Effector CD8-positive, alpha-beta T cell (primary cell): Measurements from ENCODE around the gene SUSD6.

Source experiments
- DNase-seq: peaks from one replicate; lab custom pipeline; 2025; lab: John Stamatoyannopoulos, UW
- total RNA-seq, 4 experiments: gene quantifications; one replicate each; lab custom pipeline; 2026; lab: John Stamatoyannopoulos, UW

SUSD6 gene, protein sequence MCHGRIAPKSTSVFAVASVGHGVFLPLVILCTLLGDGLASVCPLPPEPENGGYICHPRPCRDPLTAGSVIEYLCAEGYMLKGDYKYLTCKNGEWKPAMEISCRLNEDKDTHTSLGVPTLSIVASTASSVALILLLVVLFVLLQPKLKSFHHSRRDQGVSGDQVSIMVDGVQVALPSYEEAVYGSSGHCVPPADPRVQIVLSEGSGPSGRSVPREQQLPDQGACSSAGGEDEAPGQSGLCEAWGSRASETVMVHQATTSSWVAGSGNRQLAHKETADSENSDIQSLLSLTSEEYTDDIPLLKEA
- total RNA-seq, result 77.4 to 112 (median 104) reads per million in 4 experiments

DNA sequence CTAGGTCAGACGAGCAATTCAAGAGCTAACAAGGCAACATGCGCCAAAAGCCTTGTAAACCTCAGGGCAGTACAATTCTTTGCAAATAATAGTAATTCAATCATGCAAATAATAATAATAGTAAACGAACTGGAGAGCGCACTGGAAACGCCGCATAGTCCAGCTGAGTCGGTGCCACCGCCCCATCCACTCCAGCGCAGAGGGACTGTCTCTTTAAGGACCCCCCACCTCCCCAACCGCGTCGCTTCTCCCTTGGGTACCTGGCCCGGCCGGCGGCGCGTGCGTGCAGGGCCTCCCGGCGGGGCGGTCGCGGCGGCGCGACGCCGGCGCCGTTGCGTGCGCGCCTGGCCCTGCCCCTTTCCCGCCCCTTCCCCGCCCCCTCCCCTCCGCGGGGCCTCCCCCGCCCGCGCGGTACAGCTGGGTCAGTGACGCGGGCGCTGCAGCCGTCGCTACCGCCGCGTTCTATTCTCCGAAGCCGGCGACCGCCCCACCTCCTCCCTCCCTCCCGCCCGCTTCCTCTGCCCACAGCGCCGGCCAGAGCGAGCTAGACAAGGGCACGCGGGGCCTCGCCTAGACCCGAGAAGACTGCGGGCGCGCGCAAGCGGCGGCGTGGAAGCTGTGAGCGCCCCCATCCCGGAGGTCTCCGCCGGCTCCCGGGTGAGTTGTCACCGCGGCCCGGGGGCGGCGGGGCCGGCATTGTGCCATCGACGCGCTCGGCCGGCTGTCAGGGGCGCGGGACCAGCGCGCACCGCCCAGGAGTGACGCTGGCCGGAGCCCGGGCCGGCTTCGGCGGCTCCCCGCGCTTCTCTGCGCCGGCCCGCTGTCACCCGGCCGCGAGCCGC is at the start of gene SUSD6:
Gene SUSD6, plus strand, starts transcription at position 425 of the 842 bp plus-strand sequence. CDS start 46,997 bp downstream, outside the sequence.
- DNase-seq, result peak; percentile 84

DNA sequence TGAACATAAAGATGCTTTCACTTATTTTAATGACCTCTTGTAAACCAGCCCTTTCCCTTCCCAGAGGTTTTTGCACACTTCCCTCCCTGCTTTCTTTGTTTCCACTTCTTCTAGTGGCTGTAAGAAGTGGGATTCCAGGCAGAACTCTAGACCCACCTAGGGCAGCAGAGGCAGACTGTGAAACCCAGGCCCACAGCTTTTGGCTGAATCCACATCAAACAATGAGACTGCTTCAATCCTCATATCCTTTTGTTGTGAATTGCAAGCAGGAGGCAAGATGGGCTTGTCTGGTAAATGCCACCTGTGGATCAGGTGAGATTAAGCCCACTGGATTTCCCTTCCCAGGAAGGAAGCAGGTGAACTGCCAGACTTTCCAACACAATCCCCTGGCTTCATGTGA is 49.5 kb upstream of the SUSD6 start:
- no peak for DNase-seq

DNA sequence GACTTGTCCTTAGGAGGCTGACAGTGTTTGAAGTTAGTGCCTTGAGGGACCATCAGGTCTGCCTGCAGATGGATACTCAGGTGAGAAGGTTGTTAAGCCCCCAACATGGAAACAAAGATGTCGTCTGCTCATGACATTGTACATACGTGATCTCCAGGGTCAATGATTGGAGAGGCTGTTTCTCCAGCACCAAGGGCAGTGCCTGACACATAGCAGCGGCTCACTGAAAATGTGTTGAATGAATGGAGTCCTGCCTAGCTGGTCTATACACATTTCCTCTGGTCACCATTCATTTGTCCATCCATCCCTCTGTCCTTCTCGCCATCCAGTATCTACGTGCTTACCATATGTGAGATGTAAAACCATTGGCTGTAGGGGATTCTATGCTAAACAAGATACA is 43.8 kb upstream of the SUSD6 start:
- DNase-seq, result no peak

DNA sequence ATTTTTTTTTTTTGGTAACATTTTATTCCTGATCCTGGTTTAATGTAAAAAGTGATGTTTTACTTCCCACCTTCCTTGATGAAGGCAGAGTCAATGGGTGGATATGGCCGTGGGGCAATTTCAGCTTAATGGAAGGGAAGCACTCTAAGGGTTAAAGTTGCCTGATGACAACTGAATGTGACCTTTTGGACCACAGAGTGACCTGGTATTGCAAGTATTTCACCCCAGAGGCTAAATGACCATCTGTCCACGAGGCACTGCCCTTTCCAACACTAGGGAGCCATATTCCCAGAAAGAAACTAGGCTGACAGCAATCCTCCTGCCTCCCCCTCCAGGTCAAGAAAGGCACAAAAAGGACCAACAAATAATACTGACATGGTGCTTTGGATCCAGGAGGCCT is 41.5 kb upstream of the SUSD6 start:
- no peak for DNase-seq

DNA sequence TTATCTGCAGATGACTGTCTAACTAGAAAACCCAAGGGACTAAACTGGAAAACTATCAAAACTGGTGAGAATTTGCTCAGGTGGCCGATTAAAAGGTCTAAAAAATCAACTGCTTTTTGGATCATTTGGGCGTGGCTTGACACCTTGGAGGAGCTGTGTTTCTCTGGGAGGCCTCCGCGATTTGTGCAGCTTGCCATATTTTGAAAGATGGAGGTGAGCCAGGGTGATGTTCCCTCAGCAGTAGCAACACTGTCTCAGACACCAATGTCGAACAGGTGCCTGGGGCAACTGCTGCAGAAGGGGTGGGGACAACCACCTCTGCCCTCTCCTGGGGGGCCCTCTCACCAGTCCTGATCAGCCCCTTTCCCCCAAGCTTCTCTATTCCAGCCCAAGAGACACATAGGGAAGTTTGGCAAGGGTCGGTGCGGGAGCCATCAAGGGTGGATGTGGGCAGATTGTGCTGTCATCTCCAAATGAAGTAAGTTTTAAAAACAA is 40.5 kb upstream of the SUSD6 start:
- no peak for DNase-seq

DNA sequence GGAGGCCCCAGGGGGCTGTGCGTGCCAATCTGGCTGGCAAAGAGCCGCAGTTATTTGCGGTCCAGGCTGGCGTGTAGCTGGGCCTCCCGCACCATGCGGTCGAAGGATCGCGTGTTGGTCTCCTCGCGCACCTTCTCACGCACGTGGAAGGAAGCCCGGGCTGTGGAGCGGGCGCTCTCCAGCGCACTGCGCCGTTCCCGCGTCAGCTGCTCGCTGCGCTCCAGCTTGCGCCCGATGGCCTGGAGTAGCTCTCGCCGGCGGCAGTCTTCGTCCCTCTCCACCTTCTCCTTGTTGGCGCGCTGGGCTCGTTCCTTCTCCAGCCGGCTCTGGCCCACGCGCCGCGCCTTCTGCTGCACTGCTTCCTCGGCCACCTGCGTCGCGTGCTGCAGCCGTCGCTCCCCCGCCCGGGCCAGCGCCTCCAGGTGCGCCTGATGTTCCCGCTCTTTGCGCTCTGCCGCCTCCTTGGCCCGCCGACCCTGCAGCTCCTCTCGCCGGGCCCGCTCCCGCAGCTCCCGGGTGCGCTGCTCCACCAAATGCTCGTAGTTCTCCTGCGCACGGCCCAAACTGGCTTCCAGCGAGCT is 39.9 kb upstream of the SUSD6 start:
- no peak for DNase-seq

DNA sequence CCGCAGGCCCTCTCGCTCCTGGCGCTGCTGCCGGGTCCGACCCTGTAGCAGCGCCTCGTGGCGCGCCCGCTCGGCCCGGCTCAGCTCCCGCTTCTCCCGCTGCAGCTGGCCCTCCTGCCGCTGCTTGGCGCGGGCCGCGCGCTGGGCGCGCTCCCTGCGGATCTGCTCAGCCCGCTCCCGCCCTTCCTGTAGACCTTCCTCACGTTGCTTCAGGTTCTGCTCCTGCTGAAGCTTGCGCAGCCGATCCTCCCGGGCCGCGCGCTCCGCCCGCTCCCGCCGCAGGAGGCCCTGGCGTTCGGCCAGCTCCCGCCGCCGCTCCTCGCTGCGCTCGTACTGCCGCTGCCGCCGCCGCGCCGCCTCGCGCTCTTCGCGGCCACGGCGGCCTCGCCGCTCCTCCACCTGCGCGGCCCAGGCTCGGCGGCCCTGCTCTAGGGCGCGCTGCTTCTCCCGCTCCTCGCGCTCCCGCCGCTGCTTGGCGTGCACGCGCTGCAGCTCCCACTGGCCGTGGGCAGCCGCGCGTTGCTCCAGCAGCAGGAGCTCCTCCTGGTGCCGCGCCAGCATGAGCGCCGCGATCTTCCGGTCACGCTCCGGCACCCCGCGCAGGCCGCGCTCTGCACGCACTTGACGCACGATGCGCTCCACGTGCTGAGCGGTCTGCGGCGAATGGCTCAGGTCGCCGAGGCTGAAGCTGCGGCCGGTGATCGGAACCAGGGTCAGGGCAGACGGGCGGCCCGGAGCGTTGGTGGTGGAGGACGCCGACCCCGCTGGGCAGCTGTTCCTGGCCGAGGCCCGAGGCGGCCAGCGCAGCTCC is 39.2 kb upstream of the SUSD6 start:
- DNase-seq, result no peak

DNA sequence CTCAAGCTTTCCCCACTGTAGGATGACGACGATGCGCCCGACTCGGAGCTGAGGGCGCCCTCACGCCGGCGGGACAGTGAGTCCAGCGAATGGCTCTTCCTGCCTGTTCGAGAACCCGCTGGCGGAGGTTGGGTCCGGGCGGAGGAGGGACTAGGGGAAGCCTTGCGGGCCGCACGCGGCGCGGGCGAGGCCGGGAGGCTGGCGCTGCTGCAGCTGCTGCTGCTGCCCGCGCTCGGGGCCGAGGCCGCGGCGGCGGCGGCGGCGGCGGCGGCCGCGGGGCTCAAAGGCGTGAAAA is 38.6 kb upstream of the SUSD6 start:
- DNase-seq, result no peak

DNA sequence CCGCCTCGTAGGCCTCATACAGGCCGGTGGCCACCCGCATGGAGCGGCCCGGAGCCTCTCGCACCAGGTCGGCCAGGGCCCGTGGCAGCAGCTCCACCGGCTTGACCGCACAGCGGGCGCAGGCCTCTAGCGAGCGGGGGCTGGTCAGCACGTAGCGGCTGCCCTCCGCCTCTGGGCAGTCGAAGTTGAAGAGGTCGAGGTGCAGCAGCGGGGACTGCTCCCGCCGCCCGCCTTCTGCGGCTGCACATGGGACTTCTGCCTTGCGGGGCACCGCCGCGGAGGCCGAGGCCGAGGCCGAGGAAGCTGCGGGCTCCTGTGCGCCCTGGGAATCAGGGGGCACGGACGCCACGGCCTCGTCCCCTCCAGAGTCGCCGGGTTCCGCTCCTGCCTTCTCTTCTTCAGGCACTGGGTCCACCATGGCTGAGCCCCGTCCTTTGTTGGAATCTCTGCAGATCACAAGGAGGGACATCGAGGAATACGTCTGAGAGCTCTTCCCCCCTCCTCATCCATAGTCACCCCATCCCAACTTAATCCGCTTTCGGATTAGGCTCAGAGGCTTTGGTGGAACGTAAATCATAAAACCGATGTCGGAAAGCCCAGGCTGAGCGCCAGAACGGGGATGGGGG is 38.1 kb upstream of the SUSD6 start:
- DNase-seq, result no peak

DNA sequence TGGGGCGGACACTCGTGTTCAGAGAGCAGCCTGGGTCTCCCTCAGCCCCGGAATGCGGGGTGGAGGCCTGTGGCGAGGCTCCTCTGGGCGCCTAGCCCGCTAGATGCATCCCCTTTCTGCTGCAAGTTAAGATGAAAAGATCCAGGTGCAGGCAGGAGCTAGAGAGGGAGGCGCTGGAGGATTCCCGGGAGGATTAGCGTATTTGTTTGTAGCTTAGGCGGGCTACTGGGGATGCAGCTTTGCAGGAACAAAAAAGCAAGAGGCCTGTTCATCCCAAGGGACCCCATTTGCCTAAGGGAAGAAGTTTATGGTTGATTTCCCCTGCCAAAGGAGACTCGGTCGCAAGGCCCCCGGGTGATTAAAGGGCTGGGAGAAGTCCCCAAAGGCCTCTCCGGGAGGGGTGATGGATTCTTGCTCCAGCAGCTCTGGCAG is 37.5 kb upstream of the SUSD6 start:
- DNase-seq, result no peak

DNA sequence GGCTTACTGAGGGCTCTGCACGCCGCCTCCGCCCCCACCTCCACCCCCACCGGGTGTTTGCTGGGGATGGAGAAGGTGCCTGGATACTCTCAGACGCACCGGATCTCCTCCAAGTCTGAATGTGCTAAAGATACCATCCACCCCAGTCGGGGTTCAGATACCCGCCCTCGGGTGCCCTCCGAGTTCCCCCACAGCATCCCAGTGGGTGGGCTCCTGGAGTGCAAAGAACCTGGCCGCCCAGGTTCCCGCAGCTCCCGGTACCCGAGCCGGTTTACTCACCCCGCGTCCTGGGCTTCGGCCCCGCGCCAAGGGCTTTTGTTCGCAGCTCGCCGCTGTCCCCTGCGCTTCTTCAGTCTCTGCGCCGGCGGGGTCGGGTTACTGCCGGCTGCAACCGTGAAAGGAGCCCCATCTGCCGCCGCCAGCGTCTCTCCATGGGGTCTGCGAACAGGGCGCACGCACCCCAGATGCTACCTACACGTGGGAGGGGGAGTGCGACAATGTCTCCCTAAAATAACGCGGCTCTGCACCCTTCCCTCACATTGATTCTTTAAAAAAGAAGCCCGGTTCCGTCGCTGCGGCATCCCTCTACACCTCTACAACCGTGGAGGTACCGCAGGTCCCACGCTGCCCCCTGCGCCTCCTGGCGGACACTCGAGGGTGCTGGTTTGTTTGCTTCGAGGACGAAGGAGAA is 37.0 kb upstream of the SUSD6 start, which contains the start of gene CCDC177:
Gene CCDC177, minus strand, starts transcription at position 609 of the 691 bp plus-strand sequence. CDS start 1,249 bp downstream, outside the sequence.
- DNase-seq, result peak; percentile 51

DNA sequence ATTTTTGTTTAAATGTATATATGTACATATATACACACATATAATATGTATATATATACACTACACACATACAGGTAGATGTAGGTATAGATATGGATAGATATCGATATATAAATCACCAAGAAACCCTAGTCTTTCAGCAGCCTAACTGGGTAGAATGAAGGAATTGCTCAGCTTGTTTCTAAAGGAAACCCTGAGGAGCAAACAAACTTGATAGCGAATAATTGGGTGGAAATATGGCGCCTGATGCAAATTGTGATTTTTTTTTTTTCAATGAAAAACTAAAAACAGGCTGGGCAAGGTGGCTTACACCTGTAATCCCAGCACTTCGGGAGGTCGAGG is 36.5 kb upstream of the SUSD6 start:
- no peak for DNase-seq

DNA sequence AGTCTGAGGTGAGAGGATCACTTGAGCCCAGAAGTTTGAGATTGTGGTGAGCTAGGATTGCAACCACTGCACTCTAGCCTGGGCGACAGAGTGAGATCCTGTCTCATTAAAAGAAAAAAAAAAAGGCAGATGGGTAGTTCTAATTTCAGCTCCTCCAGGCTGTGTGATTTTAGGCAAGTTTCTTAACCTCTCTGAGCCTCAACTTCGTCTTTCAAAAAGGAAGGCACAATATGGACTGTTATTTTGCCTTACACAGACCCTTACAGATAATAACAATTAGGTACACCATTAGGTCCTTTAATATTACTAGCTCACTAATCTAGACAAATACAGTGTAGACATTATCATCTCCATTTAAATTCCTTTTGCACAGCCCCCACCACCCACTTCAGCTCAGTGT is 31.9 kb upstream of the SUSD6 start:
- no peak for DNase-seq

DNA sequence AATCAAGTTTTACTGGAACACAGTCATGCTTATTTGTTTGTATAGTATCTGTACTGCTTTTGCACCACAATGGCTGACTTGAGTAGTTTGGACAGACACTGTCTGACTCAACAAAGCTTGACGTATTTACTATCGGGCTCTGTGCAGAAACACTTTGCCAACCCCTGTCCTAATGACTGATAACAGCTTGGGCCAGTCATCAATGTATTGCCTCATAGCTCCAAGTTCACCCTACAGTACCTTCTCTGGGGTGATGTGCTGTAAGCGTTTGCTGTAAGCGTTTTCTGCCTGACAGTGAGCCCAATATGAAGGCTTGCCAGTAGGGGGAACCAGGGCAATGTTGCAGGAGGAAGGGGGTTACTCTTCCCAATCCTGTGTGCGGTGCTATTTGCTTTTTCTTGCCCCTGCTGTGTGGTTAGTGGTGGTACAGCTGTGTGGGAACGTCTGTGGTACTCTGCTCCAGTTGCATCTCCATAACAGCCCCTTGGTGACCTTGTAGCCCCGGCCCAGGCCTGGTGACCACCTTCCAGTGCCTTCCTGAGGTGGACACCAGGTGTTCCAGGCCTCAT is 31.3 kb upstream of the SUSD6 start:
- DNase-seq, result no peak

DNA sequence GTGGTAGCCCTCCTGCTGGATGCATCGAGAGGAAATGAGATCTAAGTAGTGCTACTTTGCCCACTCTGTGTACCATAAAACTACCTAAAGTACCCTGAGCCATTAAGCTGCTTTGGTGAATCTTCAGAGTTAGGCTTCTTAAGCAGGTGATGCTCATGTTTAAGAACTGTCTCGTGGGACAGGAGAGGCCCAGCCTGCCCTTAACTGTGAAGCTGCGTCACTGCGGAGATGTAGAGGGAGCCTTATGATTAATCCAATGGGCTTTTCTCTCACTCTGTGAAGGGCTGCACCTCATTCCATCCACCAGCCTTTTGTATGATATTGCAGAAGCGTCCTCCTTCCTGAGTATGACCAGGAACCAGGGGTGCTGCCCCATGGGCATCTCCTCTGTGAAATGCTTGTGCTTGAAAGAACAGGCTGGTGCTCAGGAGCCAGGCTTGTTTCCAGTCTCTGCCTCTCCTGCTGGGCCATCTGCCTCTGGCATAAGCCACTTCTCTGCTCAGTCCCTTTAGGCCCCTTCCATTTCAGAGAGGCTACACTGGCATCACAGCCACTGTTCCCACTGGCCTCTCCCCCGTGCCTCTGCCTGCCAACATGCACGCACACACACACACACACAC is 30.0 kb upstream of the SUSD6 start:
- DNase-seq, result no peak

DNA sequence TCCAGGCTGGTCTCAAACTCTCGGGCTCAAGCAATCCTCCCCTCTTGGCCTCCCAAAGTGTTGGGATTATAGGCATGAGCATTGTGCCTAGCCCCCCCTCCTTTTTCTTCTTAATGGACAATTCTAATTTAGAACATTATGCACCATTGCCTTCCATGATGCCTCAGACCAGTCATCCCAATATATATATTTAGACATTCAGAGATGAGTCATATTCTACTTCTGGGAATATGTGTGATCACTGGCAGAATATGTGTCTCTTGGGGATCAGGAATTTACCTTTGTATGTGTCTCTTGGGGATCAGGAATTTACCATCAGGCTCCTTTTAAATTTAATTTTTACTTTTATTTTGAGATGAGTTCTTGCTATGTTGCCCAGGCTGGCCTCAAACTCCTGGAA is 29.2 kb upstream of the SUSD6 start:
- DNase-seq, result no peak

DNA sequence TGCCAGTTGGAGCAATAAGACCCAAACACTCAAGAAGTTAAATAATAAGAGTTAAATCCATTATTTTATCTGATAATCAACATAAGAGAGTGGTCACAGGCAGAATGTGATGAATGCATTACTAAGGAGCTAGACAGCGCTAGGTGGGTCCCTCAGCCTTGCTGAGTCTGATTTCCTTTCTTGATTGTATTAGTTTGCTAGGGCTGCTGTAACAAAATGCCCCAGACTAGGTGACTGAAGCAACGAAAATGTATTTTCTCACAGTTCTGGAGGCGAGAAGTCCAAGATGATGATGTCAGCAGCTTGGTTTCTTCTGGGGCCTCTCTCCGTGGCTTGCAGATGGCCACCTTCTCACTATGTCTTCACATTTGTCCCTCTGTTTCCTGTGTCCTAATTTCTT is 28.6 kb upstream of the SUSD6 start:
- DNase-seq, result no peak

DNA sequence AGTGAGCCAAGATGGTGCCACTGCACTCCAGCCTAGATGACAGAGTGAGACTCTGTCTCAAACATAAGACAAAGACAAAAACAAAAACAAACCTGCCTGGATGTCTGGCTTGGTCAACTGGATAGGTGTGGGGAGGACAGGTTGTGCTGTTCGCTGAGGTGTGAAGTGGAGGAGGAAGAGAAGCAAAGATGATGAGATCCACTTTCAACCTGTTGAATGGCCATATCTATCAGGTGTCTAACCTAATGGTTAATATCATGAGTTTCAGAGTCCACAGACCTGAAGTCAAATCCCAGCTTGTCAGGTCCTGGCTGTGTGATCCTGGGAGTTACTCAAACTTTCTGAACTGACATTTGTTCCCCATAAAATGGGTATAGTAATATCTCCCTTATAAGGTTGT is 27.0 kb upstream of the SUSD6 start:
- no peak for DNase-seq

DNA sequence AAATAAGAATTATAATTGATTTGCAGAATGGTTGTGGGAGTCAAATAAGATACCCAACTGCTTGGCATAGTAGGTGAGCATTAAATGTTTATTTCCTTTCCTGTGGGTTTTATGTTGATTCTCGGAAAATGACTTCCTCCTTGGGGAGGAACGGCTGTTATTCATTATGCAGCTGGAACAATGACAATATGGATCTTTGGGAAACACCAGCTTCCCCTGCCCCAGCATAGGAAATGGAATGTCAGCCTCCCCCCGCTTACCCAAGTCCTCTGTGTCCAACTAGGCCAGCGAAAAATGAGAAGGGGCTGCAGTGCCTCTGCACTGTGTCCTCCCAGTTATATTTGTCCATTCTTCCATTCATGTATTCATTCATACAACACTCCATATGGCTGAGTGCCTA is 25.0 kb upstream of the SUSD6 start:
- DNase-seq, result no peak

DNA sequence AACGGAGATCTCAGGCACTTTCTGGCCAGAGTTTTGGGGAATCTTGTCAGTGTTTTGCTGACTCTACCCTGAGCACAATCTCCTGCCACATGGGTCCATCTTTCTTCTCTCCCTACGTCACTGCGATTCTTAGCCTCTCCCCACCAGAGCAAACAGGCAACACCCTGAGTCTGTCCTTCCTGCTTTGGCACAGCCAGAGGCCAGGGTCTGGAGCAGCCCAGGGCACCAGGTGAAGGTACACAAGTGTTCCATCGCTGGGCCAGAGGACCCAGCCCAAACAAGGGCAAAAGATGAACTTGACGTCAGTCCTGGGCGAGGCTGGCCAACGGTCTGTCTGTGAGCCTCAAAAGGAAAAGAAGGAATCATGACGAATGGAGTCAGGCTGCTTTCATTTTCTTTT is 24.0 kb upstream of the SUSD6 start:
- DNase-seq, result no peak
